HG03097 (cell line): ENCODE measurements around the gene TRHDE.

Experiments used
- ATAC-seq: cut with Tn5 transposase; IDR thresholded peaks from one replicate; pipeline ENCODE4 v1.9.1; 2021; ENCODE audit not compliant: unreplicated experiment, low FRiP score

Gene TRHDE, protein sequence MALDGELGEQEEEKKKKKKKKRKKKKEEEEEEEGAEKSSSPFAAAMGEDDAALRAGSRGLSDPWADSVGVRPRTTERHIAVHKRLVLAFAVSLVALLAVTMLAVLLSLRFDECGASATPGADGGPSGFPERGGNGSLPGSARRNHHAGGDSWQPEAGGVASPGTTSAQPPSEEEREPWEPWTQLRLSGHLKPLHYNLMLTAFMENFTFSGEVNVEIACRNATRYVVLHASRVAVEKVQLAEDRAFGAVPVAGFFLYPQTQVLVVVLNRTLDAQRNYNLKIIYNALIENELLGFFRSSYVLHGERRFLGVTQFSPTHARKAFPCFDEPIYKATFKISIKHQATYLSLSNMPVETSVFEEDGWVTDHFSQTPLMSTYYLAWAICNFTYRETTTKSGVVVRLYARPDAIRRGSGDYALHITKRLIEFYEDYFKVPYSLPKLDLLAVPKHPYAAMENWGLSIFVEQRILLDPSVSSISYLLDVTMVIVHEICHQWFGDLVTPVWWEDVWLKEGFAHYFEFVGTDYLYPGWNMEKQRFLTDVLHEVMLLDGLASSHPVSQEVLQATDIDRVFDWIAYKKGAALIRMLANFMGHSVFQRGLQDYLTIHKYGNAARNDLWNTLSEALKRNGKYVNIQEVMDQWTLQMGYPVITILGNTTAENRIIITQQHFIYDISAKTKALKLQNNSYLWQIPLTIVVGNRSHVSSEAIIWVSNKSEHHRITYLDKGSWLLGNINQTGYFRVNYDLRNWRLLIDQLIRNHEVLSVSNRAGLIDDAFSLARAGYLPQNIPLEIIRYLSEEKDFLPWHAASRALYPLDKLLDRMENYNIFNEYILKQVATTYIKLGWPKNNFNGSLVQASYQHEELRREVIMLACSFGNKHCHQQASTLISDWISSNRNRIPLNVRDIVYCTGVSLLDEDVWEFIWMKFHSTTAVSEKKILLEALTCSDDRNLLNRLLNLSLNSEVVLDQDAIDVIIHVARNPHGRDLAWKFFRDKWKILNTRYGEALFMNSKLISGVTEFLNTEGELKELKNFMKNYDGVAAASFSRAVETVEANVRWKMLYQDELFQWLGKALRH

DNA sequence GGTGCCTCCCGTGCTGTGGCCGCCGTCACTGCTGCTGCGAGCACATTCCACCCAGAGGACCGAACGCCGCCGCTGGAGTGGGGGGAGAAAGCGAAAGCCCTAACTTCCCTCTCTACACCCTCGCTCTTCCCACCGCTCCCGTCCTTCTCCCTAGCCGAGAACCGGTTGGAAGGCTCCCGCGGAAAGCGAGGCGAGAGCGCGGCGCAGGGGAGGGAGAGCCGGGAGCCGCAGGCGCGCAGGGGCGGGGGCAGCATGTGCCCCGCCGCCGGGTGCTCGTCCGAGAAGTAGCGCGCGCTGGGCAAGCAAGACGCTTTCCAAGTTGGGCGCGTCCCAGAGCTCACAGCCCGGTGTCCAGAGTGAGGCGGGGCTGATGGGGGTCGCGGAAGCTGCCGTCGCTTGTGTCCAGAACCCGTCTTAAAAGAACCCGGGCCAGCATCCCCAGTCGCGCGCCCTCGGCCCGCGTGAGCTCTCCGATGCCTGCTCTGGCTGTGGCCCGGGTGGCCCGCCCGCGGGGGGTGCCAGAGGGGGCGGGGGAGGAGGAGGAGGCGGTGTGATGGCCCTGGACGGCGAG is at the start of gene TRHDE:
Gene TRHDE (plus strand): TSS at position 280 of the 571 bp plus-strand sequence. CDS start 274 bp downstream, at position 554.
- ATAC-seq: no peak

DNA sequence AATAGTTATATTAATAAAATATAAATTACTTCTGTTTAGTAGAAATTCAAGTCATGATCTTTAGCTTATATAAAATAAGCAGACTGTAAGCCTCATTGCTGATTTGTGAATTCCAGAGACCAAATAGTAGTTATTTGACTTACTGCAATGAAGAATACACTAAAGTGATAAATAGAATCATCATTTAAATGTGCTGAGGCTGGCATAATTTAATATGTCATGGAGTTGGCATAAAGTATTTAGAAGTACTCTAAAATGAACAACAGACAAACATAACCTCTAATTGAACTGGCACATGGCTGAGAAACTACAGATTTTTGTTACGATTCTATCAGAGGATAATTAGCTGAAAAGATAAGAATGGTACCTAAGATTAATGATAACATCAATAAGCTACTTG is 45.7 kb upstream of the TRHDE start:
- ATAC-seq: no peak

DNA sequence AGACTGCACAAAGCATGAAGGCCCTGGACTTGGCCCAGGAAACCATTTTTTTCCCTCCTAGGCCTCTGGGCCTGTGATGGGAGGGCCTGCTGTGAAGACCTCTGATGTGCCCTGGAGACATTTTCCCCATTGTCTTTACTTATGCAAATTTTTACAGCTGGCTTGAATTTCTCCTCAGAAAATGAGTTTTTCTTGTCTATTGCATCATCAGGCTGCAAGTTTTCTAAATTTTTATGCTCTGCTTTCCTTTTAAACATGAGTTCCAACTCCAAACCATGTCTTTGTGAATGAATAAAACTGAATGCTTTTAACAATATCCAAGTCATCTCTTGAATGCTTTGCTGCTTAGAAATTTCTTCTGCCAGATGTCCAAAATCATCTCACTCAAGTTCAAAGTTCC is 43.7 kb upstream of the TRHDE start:
- no peak for ATAC-seq

DNA sequence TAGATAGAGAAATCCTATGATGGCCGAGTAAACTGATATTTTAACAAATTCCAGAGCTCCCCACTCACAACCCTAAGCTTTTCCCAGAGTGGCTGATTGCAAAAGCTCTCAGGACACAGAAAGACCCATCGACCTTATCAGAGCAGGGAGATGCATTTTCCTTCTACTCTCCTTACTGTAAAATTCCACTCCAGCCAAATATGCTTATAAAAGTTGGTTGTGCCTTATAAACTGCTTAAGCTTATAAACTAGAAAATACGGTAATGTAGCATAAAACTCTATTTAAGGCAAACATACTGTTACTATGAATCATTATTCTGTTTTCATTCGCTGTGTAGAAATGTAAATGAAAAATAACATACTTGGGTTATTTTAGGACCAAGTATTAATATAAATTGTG is 41.6 kb upstream of the TRHDE start:
- no peak for ATAC-seq

DNA sequence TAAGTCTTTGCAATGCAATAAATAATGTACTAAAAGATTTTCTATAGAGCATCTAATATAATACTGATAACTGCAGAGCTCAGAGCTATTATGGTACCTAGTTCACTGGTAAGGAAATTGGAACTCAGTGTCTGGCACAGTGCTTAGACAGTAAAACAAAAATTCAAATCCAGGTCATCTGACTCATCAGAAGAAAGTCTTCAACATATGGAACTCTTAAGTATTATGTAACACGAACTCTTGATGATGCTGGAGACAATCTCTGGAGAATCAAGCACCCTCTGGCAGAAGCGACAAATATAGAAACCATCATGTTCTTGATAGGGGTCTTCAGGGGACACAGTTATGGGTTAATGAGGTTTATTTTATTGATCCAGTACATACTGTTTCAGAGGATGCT is 37.3 kb upstream of the TRHDE start:
- ATAC-seq: no peak

DNA sequence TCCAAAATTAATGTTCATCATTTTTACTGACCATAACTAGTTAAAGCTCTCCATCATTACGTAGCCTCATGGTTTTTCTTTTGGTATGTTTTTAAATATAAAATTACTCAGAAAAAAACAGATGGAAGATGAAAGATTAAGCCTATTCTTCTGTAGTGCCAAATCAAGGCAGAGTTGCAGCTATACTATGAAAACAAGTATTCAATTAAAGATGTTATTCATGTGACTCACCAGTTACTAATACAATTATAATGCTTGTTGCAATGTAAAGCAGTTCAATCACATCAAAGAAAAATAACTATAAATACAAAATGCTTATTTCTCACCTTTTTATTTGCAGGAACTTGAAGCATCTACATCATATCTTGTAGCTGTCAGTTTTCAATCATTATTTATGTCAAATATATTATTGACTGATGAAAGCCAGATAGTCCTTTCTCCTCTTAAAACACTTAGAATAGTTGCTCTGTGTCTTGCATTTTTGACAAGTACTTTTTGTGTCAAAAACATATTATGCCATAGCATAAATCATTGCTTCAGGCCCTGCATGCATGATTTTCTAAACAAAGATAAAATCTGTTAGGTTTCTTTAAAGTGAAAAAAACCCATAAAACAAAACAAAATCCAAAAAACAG is 36.0 kb upstream of the TRHDE start:
- ATAC-seq: no peak

DNA sequence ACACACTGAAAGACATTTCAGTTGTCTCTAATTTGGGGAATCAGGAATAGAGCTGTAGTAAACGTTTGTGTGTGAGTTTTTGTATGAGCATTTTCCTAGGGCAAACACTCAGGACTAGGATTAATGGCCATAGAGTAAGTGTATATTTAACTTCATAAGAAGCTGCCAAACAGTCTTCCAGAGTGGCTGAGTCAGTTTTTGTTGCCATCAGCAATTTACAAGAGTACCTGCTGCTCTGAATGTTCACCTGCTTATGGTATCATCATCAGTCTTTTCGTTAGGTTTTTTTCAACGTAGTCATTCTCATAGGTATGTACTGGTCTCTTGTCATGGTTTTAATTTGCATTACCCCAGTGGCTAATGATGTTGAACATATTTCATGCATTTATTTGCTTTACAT is 30.6 kb upstream of the TRHDE start:
- ATAC-seq: no peak

DNA sequence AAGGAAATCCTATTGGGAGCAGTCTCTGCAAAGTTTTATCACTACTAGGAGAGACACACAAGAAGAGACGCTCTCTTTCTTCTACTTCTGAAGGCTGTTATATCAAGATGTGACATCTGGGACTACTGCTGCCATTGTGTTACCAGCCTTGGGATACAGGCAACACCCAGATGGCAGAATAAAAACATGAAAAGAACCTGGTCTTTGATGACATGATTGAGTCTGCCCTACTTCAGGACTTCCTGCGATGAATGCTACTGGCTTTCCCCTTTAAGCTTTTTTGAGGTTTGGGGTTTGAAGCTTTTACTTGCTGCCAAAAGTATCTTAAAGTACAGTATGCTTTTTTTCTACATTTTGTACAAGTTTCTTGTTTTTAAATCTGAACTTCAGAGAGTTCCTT is 29.2 kb upstream of the TRHDE start:
- ATAC-seq: no peak

DNA sequence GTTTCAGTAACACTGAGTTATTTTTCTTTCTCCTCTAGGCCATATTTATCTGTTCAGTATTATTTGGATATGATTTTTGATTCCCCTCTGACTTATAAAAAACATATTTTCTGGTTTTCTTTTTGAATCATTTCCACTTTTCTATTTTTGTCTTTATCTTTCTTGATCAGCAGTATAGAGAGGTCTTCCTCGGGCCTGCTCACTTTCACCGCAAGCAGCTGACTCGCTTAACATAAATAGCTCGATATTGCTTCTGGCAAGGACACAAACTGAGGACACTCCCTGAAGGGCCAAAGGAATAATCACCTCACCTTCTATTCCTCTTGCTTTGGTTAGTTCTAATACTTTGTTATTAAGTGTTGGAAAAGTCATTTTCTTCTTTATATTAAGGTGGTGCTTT is 25.8 kb upstream of the TRHDE start:
- ATAC-seq: no peak

DNA sequence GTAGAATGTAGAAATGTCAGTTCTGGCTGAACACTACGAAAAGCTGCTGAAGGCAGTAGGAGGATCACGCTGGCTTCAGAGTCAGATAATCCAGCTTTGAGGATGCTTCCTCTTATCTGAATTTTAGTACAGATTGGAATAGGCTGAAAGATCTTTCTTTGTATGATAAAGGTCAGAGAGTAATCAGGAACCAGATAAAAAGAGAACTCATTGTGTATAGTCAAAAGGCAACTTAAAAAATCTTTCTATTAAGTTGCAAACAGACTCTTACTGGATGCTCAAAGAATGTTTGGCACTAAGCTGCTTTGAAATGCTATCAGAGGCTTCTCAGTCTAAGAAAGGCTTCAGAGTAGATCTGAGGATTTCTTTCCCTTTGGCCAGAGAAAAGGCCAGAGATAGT is 21.8 kb upstream of the TRHDE start:
- no peak for ATAC-seq

DNA sequence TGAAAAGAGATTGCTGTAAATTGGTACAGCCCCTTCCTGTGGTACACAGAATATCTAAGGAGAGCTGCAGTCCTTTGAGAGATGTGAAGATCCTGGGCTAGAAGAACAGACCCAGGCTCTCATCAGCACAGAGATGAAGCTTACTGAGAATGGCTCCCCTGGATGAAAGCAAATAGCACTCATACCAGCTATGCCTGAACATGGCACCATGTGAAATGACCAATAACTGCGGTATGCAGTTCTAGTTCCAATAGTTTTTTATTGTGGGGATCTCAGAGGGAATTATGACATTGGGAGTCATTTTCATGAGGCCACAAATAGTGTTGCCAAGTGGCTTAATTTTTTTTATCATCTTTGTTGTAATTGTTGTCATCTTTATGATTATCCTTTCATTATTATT is 15.4 kb upstream of the TRHDE start:
- ATAC-seq: no peak

DNA sequence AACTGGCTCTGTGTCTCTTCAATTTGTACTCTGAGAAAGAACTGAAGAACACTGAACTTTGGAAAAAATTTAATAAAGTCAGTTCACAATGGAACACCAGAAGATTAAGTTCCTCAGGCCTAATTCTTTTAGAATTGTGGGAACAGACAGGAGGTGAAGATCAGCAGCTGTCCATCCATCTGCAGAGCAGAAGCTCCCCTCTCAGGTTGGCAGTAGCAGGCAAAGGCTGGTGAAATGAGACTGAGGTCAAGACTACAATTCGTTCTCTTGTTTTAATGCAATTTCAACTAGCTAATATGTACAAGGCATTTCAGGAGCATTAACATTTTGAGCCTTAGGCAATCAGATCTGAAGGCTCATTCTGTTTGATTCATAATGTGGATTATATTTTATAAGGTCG is 10.3 kb upstream of the TRHDE start:
- no peak for ATAC-seq

DNA sequence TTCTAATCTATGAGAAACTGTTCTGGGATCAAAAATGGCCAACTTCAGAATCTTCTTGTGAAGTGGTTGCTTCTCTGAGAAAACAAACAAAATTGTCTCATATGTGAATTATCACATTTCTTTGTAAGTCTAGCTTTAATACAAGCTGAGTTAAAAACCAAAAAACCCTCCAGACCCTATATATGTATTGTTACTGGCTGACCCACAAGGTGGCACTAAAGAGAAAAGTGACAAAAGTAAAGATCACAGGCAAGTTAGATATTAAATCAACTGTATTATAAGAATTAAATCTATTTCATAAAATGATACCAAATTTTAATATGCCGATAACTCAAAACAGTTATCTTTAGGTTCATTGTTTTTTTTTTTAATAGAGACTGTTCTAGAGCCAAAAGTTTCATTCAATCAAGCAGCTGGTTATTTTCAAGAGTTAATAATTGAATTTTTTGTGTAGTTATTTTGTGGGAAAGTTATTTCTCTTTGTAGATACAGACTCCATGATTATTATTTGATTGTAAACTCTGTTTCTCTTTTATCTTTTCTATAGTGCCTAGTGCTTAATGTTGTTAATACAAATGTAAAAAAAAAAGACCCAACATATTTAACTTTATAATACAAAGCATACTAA is 7.5 kb upstream of the TRHDE start:
- no peak for ATAC-seq

DNA sequence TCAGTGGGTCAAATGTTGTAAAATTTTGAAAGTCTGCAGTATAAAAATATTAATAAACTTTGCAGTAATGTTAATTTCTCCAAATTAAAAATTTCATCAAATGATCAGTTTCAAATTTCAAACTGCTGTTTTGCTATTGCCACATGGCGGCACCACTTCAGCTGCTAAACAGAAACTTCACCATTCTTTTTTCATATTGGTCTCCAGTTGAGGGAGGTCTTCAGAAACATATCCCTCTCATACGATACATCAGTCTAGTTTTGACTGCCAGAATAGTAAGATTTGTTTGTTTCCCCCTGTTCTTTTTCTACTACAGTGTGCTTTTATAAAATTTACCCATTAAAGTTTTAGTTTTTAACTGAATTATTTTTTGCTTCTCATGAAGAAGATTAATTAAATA is 4.2 kb upstream of the TRHDE start:
- no peak for ATAC-seq

DNA sequence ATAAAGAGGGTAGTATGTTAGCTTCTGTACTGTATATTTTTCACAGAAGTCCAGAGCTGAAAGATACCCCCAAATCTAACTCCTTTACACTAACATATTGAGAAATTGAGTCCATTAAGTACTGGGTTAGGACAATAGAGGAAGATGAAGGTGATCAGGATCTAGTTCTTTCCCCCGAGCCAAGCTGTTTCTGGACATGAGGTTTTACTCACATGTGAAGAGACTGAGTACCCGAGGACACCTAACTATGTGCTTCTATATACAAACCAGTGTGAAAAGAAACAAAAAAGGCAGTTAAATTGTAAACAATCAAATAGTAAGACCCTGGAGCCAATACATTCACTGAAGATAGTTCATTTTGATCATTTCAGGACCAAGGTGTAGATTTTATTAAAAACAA is 3.8 kb upstream of the TRHDE start:
- no peak for ATAC-seq

DNA sequence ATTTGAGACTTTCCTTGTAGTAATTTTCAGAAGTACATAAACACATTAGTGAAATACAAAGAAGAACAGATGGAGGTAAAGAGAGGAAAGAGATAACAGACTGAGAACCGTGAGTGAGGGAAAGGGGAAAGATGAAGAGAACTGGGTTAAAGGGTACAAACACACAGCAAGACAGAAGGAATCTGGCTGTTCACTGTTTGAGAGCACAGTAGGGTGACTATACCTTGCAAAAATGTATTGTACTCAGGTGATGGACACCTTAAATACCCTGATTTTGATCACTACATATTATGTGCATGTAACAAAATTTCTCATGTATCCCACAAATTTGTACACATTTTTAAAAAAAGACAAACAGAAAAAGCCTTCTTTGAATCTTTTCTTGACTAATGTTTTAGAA is 2.7 kb upstream of the TRHDE start:
- ATAC-seq: no peak

DNA sequence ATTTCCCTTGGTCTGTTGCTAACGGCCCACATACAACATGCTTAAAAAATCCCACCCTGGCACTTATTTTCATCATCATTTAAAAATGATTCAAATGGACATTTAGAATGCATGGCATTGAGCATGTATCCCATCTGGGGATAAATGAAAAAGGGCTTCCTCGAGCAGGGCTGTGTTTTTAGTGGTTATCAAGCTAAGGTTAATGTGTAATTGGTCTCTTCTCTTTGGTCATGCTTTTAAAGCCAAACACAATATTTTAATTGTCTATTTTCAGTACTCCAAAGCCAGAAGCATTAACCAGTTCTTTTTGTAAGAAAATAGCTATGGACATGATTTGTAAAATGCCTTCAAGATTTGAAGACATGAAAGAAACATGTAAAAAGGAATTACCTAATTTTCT is 1.9 kb upstream of the TRHDE start:
- no peak for ATAC-seq

DNA sequence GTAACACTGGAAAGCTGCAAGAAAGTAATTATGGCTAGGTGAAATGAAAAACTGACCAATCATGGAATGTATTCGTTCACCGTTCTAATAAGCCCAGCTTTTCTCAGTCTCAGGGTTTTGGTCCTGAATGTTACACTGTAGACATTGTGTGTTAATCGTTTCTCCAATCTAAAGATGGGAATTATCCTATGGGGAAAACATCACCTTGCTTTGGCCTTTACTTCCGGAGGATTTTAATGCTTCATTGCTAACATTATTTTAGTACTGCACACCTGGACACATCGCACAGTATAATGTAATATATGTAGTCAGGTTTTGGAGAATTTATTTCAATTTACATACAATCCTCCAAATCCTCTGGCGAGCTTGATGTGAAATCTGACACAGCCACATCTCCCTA is 1.2 kb upstream of the TRHDE start:
- no peak for ATAC-seq

DNA sequence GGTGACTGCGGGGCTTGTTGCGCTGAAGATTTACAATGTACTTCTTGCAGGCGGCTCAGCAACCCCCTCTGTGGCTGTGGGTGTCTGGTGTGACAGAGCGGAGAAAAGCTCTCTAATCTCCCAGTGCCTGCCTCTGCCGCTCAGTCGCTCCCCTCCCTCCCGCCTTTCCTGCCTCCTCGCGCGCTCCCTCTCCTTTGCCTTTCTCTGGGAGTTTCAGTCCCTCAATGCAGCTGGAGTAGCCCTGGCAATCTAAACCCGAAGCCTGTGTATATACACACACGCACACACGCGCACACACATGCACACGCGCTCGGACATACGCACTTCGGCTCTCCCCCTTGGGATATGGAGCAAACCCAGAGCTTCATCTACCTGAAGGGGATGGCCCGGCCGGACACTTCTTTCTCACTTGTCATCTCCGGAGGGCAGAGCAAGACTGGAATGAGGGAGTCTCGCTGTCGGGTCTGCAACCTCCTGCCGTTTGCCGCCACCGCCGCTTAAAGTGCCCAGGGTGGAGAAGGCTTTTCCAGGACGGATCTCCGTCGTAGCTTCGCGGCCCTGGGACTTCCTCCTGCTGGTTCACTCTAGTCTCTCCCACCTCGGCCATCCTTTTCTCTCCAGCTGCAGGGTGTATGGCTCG is 599 bp upstream of the TRHDE start:
- ATAC-seq: no peak
